ENCODE data around the gene BEGAIN.

DNA sequence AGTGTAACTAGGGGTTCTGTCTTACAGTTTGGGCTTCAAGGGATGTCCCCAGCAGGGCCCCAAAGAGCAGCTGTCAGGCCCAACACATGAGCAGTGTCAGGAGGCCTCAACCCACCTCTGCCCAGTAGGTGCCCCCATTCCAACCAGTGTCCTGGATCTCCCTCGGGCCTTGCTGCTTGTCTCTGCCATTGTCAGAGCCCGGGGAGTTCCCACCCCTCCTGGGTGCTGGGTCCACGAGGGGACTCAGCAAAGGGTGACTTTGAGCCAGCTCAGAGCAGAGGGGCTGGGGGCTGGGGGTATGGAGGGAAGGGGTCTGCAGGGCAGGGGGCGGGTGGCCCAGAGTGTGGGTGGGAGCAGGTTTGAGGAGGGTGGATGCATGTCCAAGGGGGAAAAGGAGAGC lies 18.0 kb upstream of the BEGAIN start:
- TF ChIP-seq RAD21 (IDR thresholded peaks at IDR 0.05 in 1 of 2, conservative IDR thresholded peaks at IDR 0.05 in 1 of 2; ENCODE audit: low read depth in 2 of 2, low read length in 2 of 2) (no peak), POLR2A (IDR thresholded peaks at IDR 0.05; ENCODE audit: control extremely low read depth in 1 of 2, low read depth in 2 of 2, low read length in 2 of 2) (no peak), HDAC6 (IDR thresholded peaks at IDR 0.05; ENCODE audit: low read depth, low read length) (no peak), SP4 (IDR thresholded peaks at IDR 0.05; ENCODE audit: low read length) (no peak), KDM4A (IDR thresholded peaks at IDR 0.05; ENCODE audit: low read depth, low read length, severe bottlenecking) (no peak), SIN3A (conservative IDR thresholded peaks at IDR 0.05 in 1 of 2, IDR thresholded peaks at IDR 0.05 in 1 of 2; ENCODE audit: low read depth in 1 of 2, low read length in 2 of 2) (no peak), JUND (IDR thresholded peaks at IDR 0.05; ENCODE audit: low read length) (no peak)
- TF ChIP-seq, protein P1, sequence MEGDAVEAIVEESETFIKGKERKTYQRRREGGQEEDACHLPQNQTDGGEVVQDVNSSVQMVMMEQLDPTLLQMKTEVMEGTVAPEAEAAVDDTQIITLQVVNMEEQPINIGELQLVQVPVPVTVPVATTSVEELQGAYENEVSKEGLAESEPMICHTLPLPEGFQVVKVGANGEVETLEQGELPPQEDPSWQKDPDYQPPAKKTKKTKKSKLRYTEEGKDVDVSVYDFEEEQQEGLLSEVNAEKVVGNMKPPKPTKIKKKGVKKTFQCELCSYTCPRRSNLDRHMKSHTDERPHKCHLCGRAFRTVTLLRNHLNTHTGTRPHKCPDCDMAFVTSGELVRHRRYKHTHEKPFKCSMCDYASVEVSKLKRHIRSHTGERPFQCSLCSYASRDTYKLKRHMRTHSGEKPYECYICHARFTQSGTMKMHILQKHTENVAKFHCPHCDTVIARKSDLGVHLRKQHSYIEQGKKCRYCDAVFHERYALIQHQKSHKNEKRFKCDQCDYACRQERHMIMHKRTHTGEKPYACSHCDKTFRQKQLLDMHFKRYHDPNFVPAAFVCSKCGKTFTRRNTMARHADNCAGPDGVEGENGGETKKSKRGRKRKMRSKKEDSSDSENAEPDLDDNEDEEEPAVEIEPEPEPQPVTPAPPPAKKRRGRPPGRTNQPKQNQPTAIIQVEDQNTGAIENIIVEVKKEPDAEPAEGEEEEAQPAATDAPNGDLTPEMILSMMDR (IDR thresholded peaks at IDR 0.05; ENCODE audit: control extremely low read depth in 1 of 3, insufficient read depth in 1 of 3, low read depth in 1 of 3, low read length in 3 of 3) = no peak

Data from H1 (cell line).